Inflammatory macrophage treated with lipopolysaccharide for 1 hour (primary cell): ENCODE measurements around the gene LIME1.
"Not testable (repeated sequence)": the region's sequence is repeated elsewhere in the genome, so short reads cannot be mapped to it uniquely, and the experiment has no call there.

Experiments used
- DNase-seq, 2 donors: peaks; one replicate each; pipeline ENCODE4 v3.0.0-alpha.2; 2020 to 2022

The LIME1 gene

GRCh38 chr20:63708301-63709148 is 27.9 kb upstream of the LIME1 start:
- DNase-seq: no peak

- DNase-seq: no peak
Measured at GRCh38 chr20:63709149-63709527, 27.3 kb upstream of the LIME1 start.

GRCh38 chr20:63711085-63711645 is 25.3 kb upstream of the LIME1 start:
- DNase-seq: no peak

- DNase-seq: no peak
Measured at GRCh38 chr20:63712191-63712590, 24.3 kb upstream of the LIME1 start.

GRCh38 chr20:63714858-63715257 is 21.6 kb upstream of the LIME1 start:
- DNase-seq: no peak

GRCh38 chr20:63718996-63719395 is 17.5 kb upstream of the LIME1 start:
- no peak for DNase-seq

- DNase-seq: not testable (repeated sequence)
Measured at GRCh38 chr20:63722967-63723622, 13.4 kb upstream of the LIME1 start.

GRCh38 chr20:63730189-63730733 is 6.2 kb upstream of the LIME1 start:
- DNase-seq: not testable (repeated sequence)

GRCh38 chr20:63731410-63731809 is 5.1 kb upstream of the LIME1 start:
- no peak for DNase-seq

GRCh38 chr20:63732118-63733095 is 4.1 kb upstream of the LIME1 start:
- DNase-seq: no peak

GRCh38 chr20:63733117-63733516 is 3.3 kb upstream of the LIME1 start:
- DNase-seq: no peak

GRCh38 chr20:63733579-63734081 is 2.8 kb upstream of the LIME1 start:
- no peak for DNase-seq

GRCh38 chr20:63734111-63734945 is 2.1 kb upstream of the LIME1 start:
- no peak for DNase-seq

GRCh38 chr20:63734946-63735858 is 1.3 kb upstream of the LIME1 start:
- DNase-seq: no peak

GRCh38 chr20:63736893-63737694 is 630 bp downstream of the LIME1 start:
- no peak for DNase-seq

GRCh38 chr20:63737695-63737944 is 1.2 kb downstream of the LIME1 start:
- DNase-seq: no peak

- DNase-seq: no peak
Measured at GRCh38 chr20:63737945-63738686, 1.7 kb downstream of the LIME1 start.

- peak in 1 of 2 donors; percentile 7 for DNase-seq
Measured at GRCh38 chr20:63738687-63739129, 2.2 kb downstream of the LIME1 start.
